ENCODE results near the gene ZNF674.

- TF ChIP-seq CTCF (IDR thresholded peaks at IDR 0.05) (no peak), POLR2A (IDR thresholded peaks at IDR 0.05) (no peak)
Observed at GRCh38 chrX:46461660-46462191, 83.5 kb downstream of the ZNF674 start.

Measured in stomach (tissue), 4 donors.